HEK293T (cell line): ENCODE measurements around the gene FAM151B.

ENCODE experiments used
- ARNT ChIP-seq: fragments of 450-650 bp; IDR thresholded peaks from 2 replicates; pipeline ENCODE4 v1.6.1; 2017; ENCODE audit warnings: mild to moderate bottlenecking
- BHLHE40 ChIP-seq: fragments of 450-650 bp; IDR thresholded peaks from 2 replicates; pipeline ENCODE4 v1.6.1; 2016; ENCODE audit warnings: mild to moderate bottlenecking, moderate library complexity, borderline replicate concordance
- ELF4 ChIP-seq: fragments of 450-650 bp; IDR thresholded peaks from 2 replicates; pipeline ENCODE4 v1.6.1; 2017; ENCODE audit warnings: antibody characterized with exemption
- FOXA1 ChIP-seq: fragments of 450-650 bp; IDR thresholded peaks from 2 replicates; pipeline ENCODE4 v1.6.1; 2016; ENCODE audit warnings: mild to moderate bottlenecking
- FOXM1 ChIP-seq: fragments of 450-650 bp; IDR thresholded peaks from 2 replicates; pipeline ENCODE4 v1.6.1; 2017; ENCODE audit warnings: mild to moderate bottlenecking, borderline replicate concordance
- L3MBTL2 ChIP-seq: fragments of 450-650 bp; conservative IDR thresholded peaks from 2 replicates; pipeline ENCODE4 v1.6.1; 2016; ENCODE audit warnings: mild to moderate bottlenecking
- PKNOX1 ChIP-seq: fragments of 450-650 bp; IDR thresholded peaks from 2 replicates; pipeline ENCODE4 v1.6.1; 2016
- SP1 ChIP-seq: fragments of 450-650 bp; IDR thresholded peaks from 2 replicates; pipeline ENCODE4 v1.6.1; 2017
- SUZ12 ChIP-seq: fragments of 450-650 bp; IDR thresholded peaks from 2 replicates; pipeline ENCODE4 v1.6.1; 2016; ENCODE audit warnings: mild to moderate bottlenecking
- TARDBP ChIP-seq: fragments of 450-650 bp; IDR thresholded peaks from 2 replicates; pipeline ENCODE4 v1.6.1; 2016
- ZNF384 ChIP-seq: fragments of 450-650 bp; IDR thresholded peaks from 2 replicates; pipeline ENCODE4 v1.6.1; 2016

DNA sequence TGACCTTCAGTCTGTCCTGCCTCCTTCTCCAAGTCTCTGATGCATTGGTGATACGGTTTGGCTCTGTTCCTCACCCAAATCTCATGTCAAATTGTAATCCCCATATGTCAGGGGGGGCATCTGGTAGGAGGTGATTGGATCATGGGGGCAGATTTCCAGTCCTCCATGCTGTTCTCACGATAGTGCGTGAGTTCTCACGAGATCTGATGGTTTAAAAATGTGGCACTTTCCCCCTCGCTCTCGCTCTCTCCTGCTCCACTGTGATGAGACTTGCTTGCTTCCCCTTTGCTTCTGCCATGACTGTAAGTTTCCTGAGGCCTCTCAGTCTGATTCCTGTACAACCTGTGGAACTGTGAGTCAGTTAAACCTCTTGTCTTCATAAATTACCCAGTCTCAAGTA is 96.9 kb downstream of the FAM151B start:
- TF ChIP-seq PKNOX1 (no peak), BHLHE40 (no peak), FOXM1 (no peak), L3MBTL2 (no peak), SP1 (no peak), FOXA1 (no peak), SUZ12 (no peak), ZNF384 (no peak), ARNT (no peak), TARDBP (no peak), ELF4 (no peak)
